SK-N-MC (cell line): ENCODE results near the gene CEP104.

Source experiments
- DNase-seq: peaks from one replicate; pipeline ENCODE4 v3.0.0-alpha.2; 2011; ENCODE audit warnings: low read depth, low spot score
- H3K27ac ChIP-seq: fragments of 200-600 bp; sonication (generic); 2 replicates; pipeline ENCODE4 v1.5.1; 2016; ENCODE audit warnings: mixed run types
- H3K36me3 ChIP-seq: fragments of 200-600 bp; sonication (generic); 2 replicates; pipeline ENCODE4 v1.6.1; 2017; ENCODE audit warnings: antibody characterized with exemption, low read length, mixed read lengths; ENCODE audit not compliant: insufficient read depth
- H3K4me3 ChIP-seq: fragments of 200-600 bp; sonication (generic); 2 replicates; pipeline ENCODE4 v1.5.1; 2016
- H3K9ac ChIP-seq: fragments of 200-600 bp; sonication (generic); 2 replicates; pipeline ENCODE4 v1.8.0; 2017; ENCODE audit warnings: mixed run types, mixed read lengths; ENCODE audit not compliant: insufficient read length
- H3K9me3 ChIP-seq: fragments of 200-600 bp; sonication (generic); 2 replicates; pipeline ENCODE4 v1.6.1; 2017; ENCODE audit warnings: low read depth, mild to moderate bottlenecking, antibody characterized with exemption, low read length, moderate library complexity, mixed read lengths
- EZH2 ChIP-seq: fragments of 200-600 bp; sonication (generic); IDR thresholded peaks from one replicate; pipeline ENCODE4 v1.6.1; 2017; ENCODE audit warnings: antibody characterized with exemption
- FOXP2 ChIP-seq: optimal IDR thresholded peaks from 2 replicates; pipeline ENCODE3; 2011; ENCODE audit warnings: mild to moderate bottlenecking, moderate library complexity; ENCODE audit not compliant: insufficient read depth; ENCODE audit errors: extremely low read length, control extremely low read depth
- POLR2AphosphoS5 ChIP-seq: IDR thresholded peaks from 2 replicates; pipeline ENCODE4 v1.6.1; 2012; ENCODE audit warnings: mild to moderate bottlenecking, low read depth, low read length, borderline replicate concordance

The CEP104 gene

GRCh38 chr1:3895279-3895950 is 38.4 kb upstream of the CEP104 start:
- no peak overlapping the region for H3K4me3 ChIP-seq
- H3K27ac ChIP-seq = no peak overlapping the region
- peaks cover 31% of the 10 kb centered on the region for H3K36me3 ChIP-seq
- TF ChIP-seq EZH2 (no peak), POLR2AphosphoS5 (no peak), FOXP2 (no peak)
- DNase-seq = no peak
- H3K9ac ChIP-seq = no peak overlapping the region
- no peaks in the 10 kb centered on the region for H3K9me3 ChIP-seq

GRCh38 chr1:3894626-3895278 is 37.7 kb upstream of the CEP104 start:
- Histone ChIP-seq H3K36me3 (peaks cover 38% of the 10 kb centered on the region), H3K9ac (no peak overlapping the region), H3K9me3 (no peaks in the 10 kb centered on the region), H3K27ac (no peak overlapping the region), H3K4me3 (no peak overlapping the region)
- DNase-seq = no peak
- TF ChIP-seq FOXP2 (no peak), POLR2AphosphoS5 (no peak), EZH2 (no peak)

GRCh38 chr1:3893190-3893589 is 36.2 kb upstream of the CEP104 start:
- Histone ChIP-seq H3K9me3 (no peaks in the 10 kb centered on the region), H3K4me3 (no peak overlapping the region), H3K36me3 (peaks cover 42% of the 10 kb centered on the region), H3K9ac (no peak overlapping the region), H3K27ac (no peak overlapping the region)
- no peak for DNase-seq
- TF ChIP-seq EZH2 (no peak), FOXP2 (no peak), POLR2AphosphoS5 (no peak)

GRCh38 chr1:3892748-3893147 is 35.7 kb upstream of the CEP104 start:
- Histone ChIP-seq H3K27ac (no peak overlapping the region), H3K9me3 (no peaks in the 10 kb centered on the region), H3K9ac (no peak overlapping the region), H3K36me3 (peaks cover 44% of the 10 kb centered on the region), H3K4me3 (no peak overlapping the region)
- no peak for DNase-seq
- TF ChIP-seq POLR2AphosphoS5 (no peak), EZH2 (no peak), FOXP2 (no peak)

- Histone ChIP-seq H3K27ac (no peak overlapping the region), H3K9me3 (no peaks in the 10 kb centered on the region), H3K4me3 (no peak overlapping the region), H3K36me3 (peaks cover 50% of the 10 kb centered on the region), H3K9ac (no peak overlapping the region)
- no peak for TF ChIP-seq EZH2
- no peak for TF ChIP-seq POLR2AphosphoS5
- TF ChIP-seq FOXP2 = no peak
- DNase-seq = no peak
Measured at GRCh38 chr1:3891329-3891865, 34.4 kb upstream of the CEP104 start.

GRCh38 chr1:3890389-3891328 is 33.6 kb upstream of the CEP104 start:
- no peak for TF ChIP-seq EZH2
- no peak for TF ChIP-seq POLR2AphosphoS5
- no peak for TF ChIP-seq FOXP2
- Histone ChIP-seq H3K4me3 (no peak overlapping the region), H3K27ac (no peak overlapping the region), H3K36me3 (peaks cover 52% of the 10 kb centered on the region), H3K9ac (no peak overlapping the region), H3K9me3 (no peaks in the 10 kb centered on the region)
- no peak for DNase-seq

- Histone ChIP-seq H3K36me3 (peaks cover 47% of the 10 kb centered on the region), H3K27ac (no peak overlapping the region), H3K9me3 (no peaks in the 10 kb centered on the region), H3K4me3 (no peak overlapping the region), H3K9ac (no peak overlapping the region)
- TF ChIP-seq EZH2 = no peak
- TF ChIP-seq FOXP2 = no peak
- TF ChIP-seq POLR2AphosphoS5 = no peak
- DNase-seq = no peak
Measured at GRCh38 chr1:3889936-3890335, 32.9 kb upstream of the CEP104 start.

- H3K4me3 ChIP-seq = no peak overlapping the region
- H3K9me3 ChIP-seq = no peaks in the 10 kb centered on the region
- no peak for TF ChIP-seq POLR2AphosphoS5
- TF ChIP-seq FOXP2 = no peak
- peaks cover 47% of the 10 kb centered on the region for H3K36me3 ChIP-seq
- no peak overlapping the region for H3K9ac ChIP-seq
- no peak for DNase-seq
- H3K27ac ChIP-seq = no peak overlapping the region
Measured at GRCh38 chr1:3888301-3888700, 31.3 kb upstream of the CEP104 start.
